BJ (cell line): Measurements from ENCODE around the gene NCOR2. TPM values are rescaled to one million over a fixed set of nuclear protein-coding genes. Genes with fewer than 3 reads are reported as not detected.

ENCODE experiments used
- CTCF ChIA-PET: fragments of 350-600 bp; formaldehyde crosslinking; extraction: SDS; loops from one replicate; lab custom pipeline; 2021; ENCODE audit warnings: antibody characterized with exemption, inconsistent platforms; lab: Yijun Ruan, JAX
- POLR2A ChIA-PET: fragments of 300-600 bp; sonication (Branson Sonifier 250); formaldehyde crosslinking; extraction: SDS; loops from one replicate; lab custom pipeline; 2021; ENCODE audit warnings: antibody characterized with exemption; lab: Charles Lee
- DNase-seq: peaks from one replicate; pipeline ENCODE4 v3.0.0-alpha.2; 2011; ENCODE audit warnings: low read depth
- H3K27me3 ChIP-seq: 2 replicates; pipeline ENCODE4 v1.6.0; 2011; ENCODE audit warnings: low read length; ENCODE audit not compliant: control insufficient read depth, insufficient read depth
- H3K36me3 ChIP-seq: 2 replicates; pipeline ENCODE4 v1.5.1; 2011; ENCODE audit warnings: low read length; ENCODE audit not compliant: control insufficient read depth, insufficient read depth
- H3K4me3 ChIP-seq: 2 replicates; pipeline ENCODE4 v1.5.1; 2011; ENCODE audit warnings: low read depth, mild to moderate bottlenecking, control low read depth, low read length
- polyA plus RNA-seq: library from polyadenylated mRNA; depleted of rRNA; stranded (reverse); fragments of >200 nt; gene quantifications from 2 replicates; pipeline ENCODE4 v1.2.3, GENCODE V29; 2011
- TF ChIP-seq, protein P1 (sequence below): IDR thresholded peaks from 2 replicates; pipeline ENCODE4 v1.5.1; 2011; ENCODE audit warnings: low read depth, mild to moderate bottlenecking, control low read depth, inconsistent platforms, low read length, moderate library complexity; ENCODE audit not compliant: insufficient read depth

Gene NCOR2
- polyA plus RNA-seq, 1 experiment = 8.3 TPM

DNA sequence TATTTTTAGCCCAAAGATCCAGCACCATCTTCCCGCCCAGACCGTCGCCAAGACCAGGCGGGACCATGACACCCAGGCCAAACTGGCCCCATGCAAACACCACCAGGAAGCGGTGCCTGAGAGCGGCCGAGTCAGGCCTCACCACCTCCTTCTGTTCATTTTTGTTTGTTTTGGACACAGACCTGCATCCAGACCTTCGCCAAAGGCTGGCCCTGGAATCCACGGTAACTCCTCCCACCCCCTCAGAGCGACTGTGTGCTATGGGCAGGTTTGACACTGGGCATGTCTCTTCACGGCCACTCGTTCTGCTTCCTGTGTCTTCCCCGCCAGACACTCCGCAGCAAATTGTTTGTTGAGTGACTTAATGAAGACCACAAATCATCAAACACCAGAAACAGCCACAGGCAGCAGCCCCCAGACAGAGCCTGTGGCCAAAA lies 47.1 kb downstream of the NCOR2 start:
- Histone ChIP-seq H3K27me3 (no peaks in the 10 kb centered on the region), H3K4me3 (no peak overlapping the region), H3K36me3 (no peaks in the 10 kb centered on the region; the same call in 1 of the 2 replicates)
- DNase-seq = no peak
- ChIA-PET POLR2A (no interaction called here), CTCF (interaction anchor here (0.9 to 2.0 kb wide), 2 partner anchors 47 to 120 kb away, joined by 3 to 6 read pairs; partner anchors contain the start of gene NCOR2)
- TF ChIP-seq, protein P1, sequence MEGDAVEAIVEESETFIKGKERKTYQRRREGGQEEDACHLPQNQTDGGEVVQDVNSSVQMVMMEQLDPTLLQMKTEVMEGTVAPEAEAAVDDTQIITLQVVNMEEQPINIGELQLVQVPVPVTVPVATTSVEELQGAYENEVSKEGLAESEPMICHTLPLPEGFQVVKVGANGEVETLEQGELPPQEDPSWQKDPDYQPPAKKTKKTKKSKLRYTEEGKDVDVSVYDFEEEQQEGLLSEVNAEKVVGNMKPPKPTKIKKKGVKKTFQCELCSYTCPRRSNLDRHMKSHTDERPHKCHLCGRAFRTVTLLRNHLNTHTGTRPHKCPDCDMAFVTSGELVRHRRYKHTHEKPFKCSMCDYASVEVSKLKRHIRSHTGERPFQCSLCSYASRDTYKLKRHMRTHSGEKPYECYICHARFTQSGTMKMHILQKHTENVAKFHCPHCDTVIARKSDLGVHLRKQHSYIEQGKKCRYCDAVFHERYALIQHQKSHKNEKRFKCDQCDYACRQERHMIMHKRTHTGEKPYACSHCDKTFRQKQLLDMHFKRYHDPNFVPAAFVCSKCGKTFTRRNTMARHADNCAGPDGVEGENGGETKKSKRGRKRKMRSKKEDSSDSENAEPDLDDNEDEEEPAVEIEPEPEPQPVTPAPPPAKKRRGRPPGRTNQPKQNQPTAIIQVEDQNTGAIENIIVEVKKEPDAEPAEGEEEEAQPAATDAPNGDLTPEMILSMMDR = no peak

DNA sequence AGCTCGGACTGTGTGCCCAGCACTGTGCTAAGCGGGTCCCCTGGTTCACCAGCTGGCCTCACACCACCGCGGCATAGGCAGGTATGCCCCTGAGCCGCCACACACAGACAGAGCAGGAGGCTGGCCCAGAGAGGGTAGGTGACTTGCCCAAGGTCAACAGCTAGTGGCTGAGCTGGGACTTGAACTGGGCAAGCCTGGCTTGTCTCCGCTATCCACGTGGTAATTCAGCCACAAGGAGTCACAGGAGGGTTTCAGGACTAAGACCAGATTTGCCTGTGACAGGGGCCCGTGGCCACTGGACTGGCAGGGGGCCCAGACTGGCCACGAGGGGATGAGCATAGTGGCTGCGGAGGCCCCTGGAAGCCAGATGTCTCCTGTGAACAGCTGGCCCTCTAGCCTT lies 47.7 kb downstream of the NCOR2 start:
- TF ChIP-seq, protein P1 = no peak
- no peak overlapping the region for H3K4me3 ChIP-seq
- DNase-seq = no peak
- no peaks in the 10 kb centered on the region; the same call in 1 of the 2 replicates for H3K36me3 ChIP-seq
- POLR2A ChIA-PET = no interaction called here
- CTCF ChIA-PET = interaction anchor here (1.3 to 2.0 kb wide), 5 partner anchors 41 to 243 kb away, joined by 4 to 7 read pairs (median 5); partner anchors contain the start of gene NCOR2
- H3K27me3 ChIP-seq = no peaks in the 10 kb centered on the region

DNA sequence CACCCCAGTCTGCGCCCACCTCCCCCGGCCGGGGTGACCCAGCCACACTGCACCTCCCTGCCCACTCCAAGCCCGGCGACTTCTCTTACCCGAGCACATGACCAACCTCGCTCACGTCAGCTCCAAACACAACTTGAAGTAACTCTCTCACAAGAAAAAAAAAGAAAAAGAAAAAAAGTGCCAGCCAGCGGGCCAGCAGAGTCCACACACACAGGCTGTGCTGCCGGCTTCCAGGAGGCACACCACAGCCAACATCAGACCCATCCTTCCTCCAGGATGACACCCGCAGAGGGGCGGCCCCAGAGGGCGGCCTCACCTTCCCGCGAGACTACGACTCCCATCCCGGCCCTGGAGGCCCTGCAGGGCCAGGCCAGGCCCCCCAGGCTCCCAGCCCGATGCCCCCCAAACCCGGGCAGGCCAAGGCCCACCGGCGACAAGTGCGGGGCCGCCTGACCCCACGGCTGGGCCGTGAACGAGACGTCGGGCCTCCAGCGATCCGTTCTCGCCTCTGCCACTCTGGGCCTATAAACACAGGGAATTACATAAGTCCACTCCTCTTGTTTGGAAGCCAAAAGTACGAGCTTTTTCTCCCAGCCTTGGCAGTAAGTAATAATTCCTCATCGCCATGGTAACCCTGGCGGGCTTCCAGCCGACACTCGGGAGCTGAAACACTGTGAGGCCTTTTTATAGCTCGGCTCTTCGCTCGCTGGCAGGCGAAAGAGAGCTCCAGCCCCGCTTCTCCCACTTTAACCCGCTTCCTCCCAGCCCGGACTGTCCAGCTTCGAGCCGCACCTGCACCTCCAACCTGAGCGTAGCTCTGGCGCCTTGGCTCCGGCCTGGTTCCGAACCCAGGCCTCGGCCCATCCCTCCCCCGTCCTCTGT lies 49.1 kb downstream of the NCOR2 start:
- ChIA-PET POLR2A (interaction anchor here (0.8 to 1.1 kb wide), 2 partner anchors 9 to 167 kb away, joined by 3 to 10 read pairs; no protein-coding TSS in a partner anchor), CTCF (interaction anchor here (0.6 to 2.0 kb wide), 13 partner anchors 9 to 248 kb away, joined by 3 to 7 read pairs (median 4); partner anchors contain the start of gene NCOR2)
- peak; percentile 98 for DNase-seq
- TF ChIP-seq, protein P1 = no peak
- Histone ChIP-seq H3K36me3 (peaks cover 1% of the 10 kb centered on the region; the same call in 1 of the 2 replicates), H3K27me3 (no peaks in the 10 kb centered on the region), H3K4me3 (peak overlapping the region; percentile 50)
